Peyer's patch (tissue), 4 donors: Measurements from ENCODE around the gene RGS13.

Experiments
- POLR2A ChIP-seq, 2 donors: fragments of 450-650 bp; IDR thresholded peaks; one replicate each; pipeline ENCODE4 v1.5.1; 2017; ENCODE audit warnings: antibody characterized with exemption in 2 of 2, mild to moderate bottlenecking in 2 of 2, moderate library complexity in 2 of 2
- TF ChIP-seq, protein P1 (sequence below), 6 experiments: fragments of 450-650 bp in 4 of 6; fragments of 200-600 bp in 2 of 6; sonication (generic) in 1 of 6; IDR thresholded peaks; one replicate each; pipeline ENCODE4 v1.5.1; 2017 to 2019; ENCODE audit warnings: antibody characterized with exemption in 6 of 6, mild to moderate bottlenecking in 3 of 6, moderate library complexity in 1 of 6

DNA sequence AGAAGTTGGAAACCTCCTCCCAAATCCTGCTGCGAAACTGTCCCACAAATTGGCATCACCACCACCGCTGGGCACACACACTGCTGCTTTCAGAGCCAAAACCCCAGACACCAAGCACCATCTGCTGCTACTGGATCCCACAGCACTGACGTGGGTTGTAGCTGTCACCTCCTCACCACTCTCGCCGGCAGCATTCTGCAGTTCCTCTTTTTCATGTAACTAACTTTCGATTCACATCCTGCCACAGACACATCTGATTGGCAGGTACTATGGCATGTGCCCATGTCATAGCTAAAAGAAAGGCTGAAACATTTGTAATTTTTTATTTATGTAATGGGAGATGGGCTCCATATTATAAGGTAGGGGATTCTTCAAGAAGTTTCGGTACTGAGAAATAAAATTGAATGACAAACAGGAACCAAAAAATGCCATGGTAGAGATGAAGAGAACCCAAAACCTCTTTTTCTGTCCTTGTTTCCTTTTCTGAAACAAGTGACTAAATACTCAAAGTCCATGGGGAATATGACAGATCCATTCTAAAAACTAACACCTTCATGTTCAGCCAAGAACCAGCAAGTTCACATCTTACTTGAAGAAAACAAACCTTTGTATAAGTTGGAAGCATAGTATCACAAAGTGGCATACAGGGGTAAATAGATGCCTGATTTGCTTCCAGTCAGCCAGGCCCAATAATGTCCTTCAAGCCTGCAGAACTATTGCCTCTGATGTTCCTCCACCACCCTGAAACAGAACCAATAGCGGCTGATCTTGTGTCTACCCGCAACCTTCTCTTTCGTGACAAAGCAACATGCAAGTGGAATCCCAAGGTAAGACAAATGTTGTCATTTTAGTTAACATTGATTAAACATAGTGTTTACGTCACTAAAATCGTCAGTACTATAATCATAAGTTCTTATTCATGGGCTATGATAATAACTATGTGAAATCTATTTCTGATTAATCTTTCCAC, 26.6 kb upstream of the RGS13 start:
- TF ChIP-seq, protein P1, sequence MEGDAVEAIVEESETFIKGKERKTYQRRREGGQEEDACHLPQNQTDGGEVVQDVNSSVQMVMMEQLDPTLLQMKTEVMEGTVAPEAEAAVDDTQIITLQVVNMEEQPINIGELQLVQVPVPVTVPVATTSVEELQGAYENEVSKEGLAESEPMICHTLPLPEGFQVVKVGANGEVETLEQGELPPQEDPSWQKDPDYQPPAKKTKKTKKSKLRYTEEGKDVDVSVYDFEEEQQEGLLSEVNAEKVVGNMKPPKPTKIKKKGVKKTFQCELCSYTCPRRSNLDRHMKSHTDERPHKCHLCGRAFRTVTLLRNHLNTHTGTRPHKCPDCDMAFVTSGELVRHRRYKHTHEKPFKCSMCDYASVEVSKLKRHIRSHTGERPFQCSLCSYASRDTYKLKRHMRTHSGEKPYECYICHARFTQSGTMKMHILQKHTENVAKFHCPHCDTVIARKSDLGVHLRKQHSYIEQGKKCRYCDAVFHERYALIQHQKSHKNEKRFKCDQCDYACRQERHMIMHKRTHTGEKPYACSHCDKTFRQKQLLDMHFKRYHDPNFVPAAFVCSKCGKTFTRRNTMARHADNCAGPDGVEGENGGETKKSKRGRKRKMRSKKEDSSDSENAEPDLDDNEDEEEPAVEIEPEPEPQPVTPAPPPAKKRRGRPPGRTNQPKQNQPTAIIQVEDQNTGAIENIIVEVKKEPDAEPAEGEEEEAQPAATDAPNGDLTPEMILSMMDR (IDR thresholded peaks at IDR 0.05), result no peak
- TF ChIP-seq POLR2A (IDR thresholded peaks at IDR 0.05), result no peak
